RKO (cell line): ENCODE measurements around the gene ANKS1B.
"Not testable (repeated sequence)": the region's sequence is repeated elsewhere in the genome, so short reads cannot be mapped to it uniquely, and the experiment has no call there.

Source experiments
- DNase-seq: peaks from one replicate; pipeline ENCODE4 v3.0.0-alpha.2; 2016; ENCODE audit warnings: low spot score

The ANKS1B gene

GRCh38 chr12:99984271-99985128 is at the start of gene ANKS1B:
Gene ANKS1B, minus strand, starts transcription at chr12:99984936. Its CDS starts 699 bp downstream, at chr12:99984237.
- peak; percentile 27 for DNase-seq

- no peak for DNase-seq
Measured at GRCh38 chr12:100031836-100032235, 47.1 kb upstream of the ANKS1B start.

GRCh38 chr12:100027671-100028070 is 42.9 kb upstream of the ANKS1B start:
- DNase-seq: no peak

GRCh38 chr12:100026241-100026640 is 41.5 kb upstream of the ANKS1B start:
- no peak for DNase-seq

- DNase-seq: no peak
Measured at GRCh38 chr12:100024974-100025555, 40.3 kb upstream of the ANKS1B start.

- no peak for DNase-seq
Measured at GRCh38 chr12:100020370-100020769, 35.6 kb upstream of the ANKS1B start.

- no peak for DNase-seq
Measured at GRCh38 chr12:100017056-100017455, 32.3 kb upstream of the ANKS1B start.

GRCh38 chr12:100016304-100016703 is 31.6 kb upstream of the ANKS1B start:
- not testable (repeated sequence) for DNase-seq

GRCh38 chr12:100005846-100006245 is 21.1 kb upstream of the ANKS1B start:
- not testable (repeated sequence) for DNase-seq

- DNase-seq: no peak
Measured at GRCh38 chr12:99997806-99998205, 13.1 kb upstream of the ANKS1B start.

- no peak for DNase-seq
Measured at GRCh38 chr12:99996095-99996494, 11.4 kb upstream of the ANKS1B start.

DNA sequence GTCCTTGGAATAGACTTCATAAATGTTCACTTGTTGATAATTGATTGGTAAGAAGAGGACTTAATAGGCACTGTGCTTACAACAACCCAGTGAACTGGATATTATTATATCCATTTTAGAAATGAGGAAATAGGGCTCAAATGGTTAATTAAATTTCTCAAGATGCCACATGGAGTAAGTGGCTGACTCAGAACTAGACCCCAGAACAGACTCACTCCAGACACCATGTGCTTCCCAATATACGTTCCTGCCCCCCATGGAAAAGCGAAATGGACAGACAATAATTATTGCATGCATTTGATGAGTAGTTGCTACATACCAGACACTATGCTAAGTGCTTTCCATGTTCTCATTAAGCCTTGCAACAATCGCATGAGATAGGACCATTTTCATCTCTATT is 895 bp upstream of the ANKS1B start:
- DNase-seq: no peak

GRCh38 chr12:99985129-99985570 is 414 bp upstream of the ANKS1B start:
- DNase-seq: no peak

- DNase-seq: no peak
Measured at GRCh38 chr12:99983456-99984258, 1.1 kb downstream of the ANKS1B start.

- no peak for DNase-seq
Measured at GRCh38 chr12:99981639-99982190, 3.0 kb downstream of the ANKS1B start.

DNA sequence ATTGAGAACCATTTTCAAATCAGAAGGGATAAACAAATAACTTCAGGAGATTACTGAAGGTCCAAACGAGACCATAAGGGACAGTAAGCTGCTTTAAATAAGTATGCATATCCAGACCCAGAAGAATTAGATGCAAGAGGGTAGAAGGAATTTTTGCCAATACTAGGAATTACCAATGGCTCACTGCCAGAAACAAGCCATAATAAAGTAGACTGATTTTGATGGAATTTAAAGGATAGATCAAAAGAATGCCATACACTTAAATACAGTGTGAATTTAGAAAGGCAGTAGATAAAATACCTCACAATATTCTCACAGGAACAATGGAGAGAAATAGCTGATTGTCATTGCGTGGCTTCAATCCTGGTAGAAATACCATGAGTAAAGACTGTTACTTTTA is 5.3 kb downstream of the ANKS1B start:
- no peak for DNase-seq

GRCh38 chr12:99978152-99978551 is 6.6 kb downstream of the ANKS1B start:
- no peak for DNase-seq

DNA sequence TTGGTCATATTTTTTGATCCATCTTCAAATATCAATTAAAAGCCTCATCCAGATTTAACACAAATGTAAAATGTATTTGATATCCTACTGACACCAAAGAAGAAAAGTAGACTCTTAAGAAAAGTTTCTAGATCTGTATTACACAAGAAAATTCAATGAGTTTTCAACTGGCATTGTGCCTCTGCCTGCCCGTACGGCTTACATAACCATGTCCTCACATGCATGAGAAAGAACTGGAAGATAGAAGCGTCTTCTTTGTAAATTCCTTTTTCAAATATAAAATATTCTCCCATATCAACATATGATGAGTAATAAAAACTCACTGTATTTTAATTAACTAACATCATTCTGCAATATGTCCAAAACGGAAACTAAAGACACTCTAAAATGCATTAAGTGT is 7.2 kb downstream of the ANKS1B start:
- DNase-seq: no peak

GRCh38 chr12:99976762-99977161 is 8.0 kb downstream of the ANKS1B start:
- DNase-seq: no peak

DNA sequence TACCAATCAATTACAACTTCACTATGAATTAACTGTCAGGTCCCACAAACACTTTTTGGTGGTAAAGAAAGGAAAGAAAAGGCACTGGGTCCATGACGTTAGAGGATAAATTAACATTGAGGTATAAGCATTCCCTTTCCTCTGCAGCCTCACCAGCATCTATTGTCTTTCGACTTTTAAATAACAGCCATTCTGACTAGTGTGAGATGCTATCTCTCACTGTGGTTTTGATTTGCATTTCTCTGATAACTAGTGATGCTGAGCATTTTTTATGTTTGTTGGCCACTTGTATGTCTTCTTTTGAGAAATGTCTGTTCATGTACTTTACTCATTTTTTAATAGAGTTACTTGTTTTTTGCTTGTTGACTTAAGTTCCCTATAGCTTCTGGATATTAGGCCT is 9.4 kb downstream of the ANKS1B start:
- DNase-seq: no peak

DNA sequence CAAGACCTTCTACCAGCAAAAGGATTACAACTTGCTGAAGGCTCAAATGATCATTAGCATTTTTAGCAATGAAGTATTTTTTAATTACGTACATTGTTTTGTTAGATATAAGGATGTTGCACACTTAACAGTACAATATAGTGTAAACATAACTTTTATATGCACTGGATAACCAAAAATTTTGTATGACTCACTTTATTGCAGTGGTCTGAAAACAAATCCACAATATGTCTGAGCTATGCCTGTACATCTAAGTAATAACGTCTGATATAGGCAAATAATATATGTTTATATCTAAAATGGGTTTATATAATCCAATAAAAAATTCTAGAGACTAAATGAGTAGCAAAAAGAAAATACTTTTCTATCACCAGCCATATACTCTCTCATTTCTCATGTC is 10.6 kb downstream of the ANKS1B start:
- DNase-seq: no peak

DNA sequence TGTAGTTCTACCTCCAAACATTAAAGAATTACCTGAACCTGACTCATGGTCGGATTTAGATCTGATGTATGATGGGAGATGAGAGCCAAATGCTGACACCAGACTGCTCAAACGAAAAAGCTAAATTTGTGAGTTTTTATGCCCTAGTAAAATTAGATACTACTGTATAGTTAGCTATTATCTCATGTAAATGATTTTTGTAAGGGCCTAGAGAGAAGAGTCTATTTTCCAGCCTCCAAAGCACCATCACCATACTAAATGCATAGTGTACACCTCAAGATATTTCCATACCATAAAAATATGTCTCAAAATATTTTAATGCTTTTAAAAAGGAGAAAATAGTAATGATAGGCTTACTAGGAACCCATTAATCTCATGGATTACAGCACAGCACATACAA is 18.3 kb downstream of the ANKS1B start:
- no peak for DNase-seq
